CD8-positive, alpha-beta memory T cell (primary cell): ENCODE measurements around the gene TREM1. TPM values are rescaled to one million over a fixed set of nuclear protein-coding genes. Genes with fewer than 3 reads are reported as not detected.

Source experiments
- CTCF ChIA-PET: fragments of 350-600 bp; sonication (Branson Sonifier 250); formaldehyde crosslinking; loops from one replicate; lab custom pipeline; 2021; ENCODE audit warnings: antibody characterized with exemption; lab: Charles Lee
- POLR2A ChIA-PET: fragments of 350-600 bp; sonication (Branson Sonifier 250); formaldehyde crosslinking; loops from one replicate; lab custom pipeline; 2021; ENCODE audit warnings: antibody characterized with exemption; lab: Charles Lee
- DNase-seq, 5 donors: peaks; one replicate each; pipeline versions ENCODE4 v3.0.0 to v3.0.0-alpha.2; 2020 to 2022; ENCODE audit warnings: mixed read lengths in 1 of 5
- H3K27ac ChIP-seq: one replicate; pipeline ENCODE4 v1.7.0; 2013; ENCODE audit warnings: low read depth, mild to moderate bottlenecking, low read length, moderate library complexity
- H3K27me3 ChIP-seq: 2 replicates; pipeline ENCODE4 v1.7.0; 2013; ENCODE audit warnings: low read length, mild to moderate bottlenecking; ENCODE audit not compliant: insufficient read depth, poor library complexity, severe bottlenecking
- H3K36me3 ChIP-seq: 2 replicates; pipeline ENCODE4 v1.7.0; 2013; ENCODE audit warnings: mild to moderate bottlenecking, low read length, moderate library complexity; ENCODE audit not compliant: insufficient read depth
- H3K4me1 ChIP-seq: 2 replicates; pipeline ENCODE4 v1.7.0; 2013; ENCODE audit warnings: mild to moderate bottlenecking, low read length, moderate library complexity; ENCODE audit not compliant: insufficient read depth
- H3K4me3 ChIP-seq: 2 replicates; pipeline ENCODE4 v1.7.0; 2013; ENCODE audit warnings: mild to moderate bottlenecking, low read length
- H3K9me3 ChIP-seq: 2 replicates; pipeline ENCODE4 v1.7.0; 2013; ENCODE audit warnings: mild to moderate bottlenecking, low read length
- H3K27ac Mint-ChIP-seq, 8 donors: one replicate each; pipeline ENCODE4 v1.8.0; 2020 to 2021; ENCODE audit warnings: mixed read lengths in 8 of 8, mild to moderate bottlenecking in 6 of 8, inconsistent platforms in 3 of 8, moderate library complexity in 3 of 8
- H3K27me3 Mint-ChIP-seq, 2 donors: one replicate each; pipeline ENCODE4 v1.8.0; 2020 to 2021; ENCODE audit warnings: mixed read lengths in 2 of 2, mild to moderate bottlenecking in 1 of 2, moderate library complexity in 1 of 2
- H3K36me3 Mint-ChIP-seq, 3 donors: one replicate each; pipeline ENCODE4 v1.8.0; 2020 to 2021; ENCODE audit warnings: mixed read lengths in 3 of 3, inconsistent platforms in 1 of 3, mild to moderate bottlenecking in 1 of 3
- H3K4me1 Mint-ChIP-seq, 3 donors: one replicate each; pipeline ENCODE4 v1.8.0; 2020 to 2021; ENCODE audit warnings: mixed read lengths in 3 of 3, inconsistent platforms in 1 of 3, mild to moderate bottlenecking in 1 of 3
- H3K4me3 Mint-ChIP-seq, 7 donors: one replicate each; pipeline ENCODE4 v1.8.0; 2020 to 2021; ENCODE audit warnings: mixed read lengths in 7 of 7, mild to moderate bottlenecking in 6 of 7, moderate library complexity in 4 of 7, inconsistent platforms in 2 of 7
- H3K9me3 Mint-ChIP-seq, 5 donors: one replicate each; pipeline ENCODE4 v1.8.0; 2020 to 2022; ENCODE audit warnings: mixed read lengths in 5 of 5, mild to moderate bottlenecking in 3 of 5, moderate library complexity in 2 of 5, inconsistent platforms in 1 of 5
- polyA plus RNA-seq: library from polyadenylated mRNA; unstranded; fragments of 300-500 nt; fragmentation: Illumina TruSeq; gene quantifications from one replicate; pipeline ENCODE4 v1.2.3, GENCODE V29; 2021
- total RNA-seq, 2 experiments: library from RNA; stranded (reverse); gene quantifications; one replicate each; pipeline ENCODE4 v1.2.3, GENCODE V29; 2021

Gene TREM1
- total and polyA plus RNA-seq, 3 experiments from 2014 or later: not detected

DNA sequence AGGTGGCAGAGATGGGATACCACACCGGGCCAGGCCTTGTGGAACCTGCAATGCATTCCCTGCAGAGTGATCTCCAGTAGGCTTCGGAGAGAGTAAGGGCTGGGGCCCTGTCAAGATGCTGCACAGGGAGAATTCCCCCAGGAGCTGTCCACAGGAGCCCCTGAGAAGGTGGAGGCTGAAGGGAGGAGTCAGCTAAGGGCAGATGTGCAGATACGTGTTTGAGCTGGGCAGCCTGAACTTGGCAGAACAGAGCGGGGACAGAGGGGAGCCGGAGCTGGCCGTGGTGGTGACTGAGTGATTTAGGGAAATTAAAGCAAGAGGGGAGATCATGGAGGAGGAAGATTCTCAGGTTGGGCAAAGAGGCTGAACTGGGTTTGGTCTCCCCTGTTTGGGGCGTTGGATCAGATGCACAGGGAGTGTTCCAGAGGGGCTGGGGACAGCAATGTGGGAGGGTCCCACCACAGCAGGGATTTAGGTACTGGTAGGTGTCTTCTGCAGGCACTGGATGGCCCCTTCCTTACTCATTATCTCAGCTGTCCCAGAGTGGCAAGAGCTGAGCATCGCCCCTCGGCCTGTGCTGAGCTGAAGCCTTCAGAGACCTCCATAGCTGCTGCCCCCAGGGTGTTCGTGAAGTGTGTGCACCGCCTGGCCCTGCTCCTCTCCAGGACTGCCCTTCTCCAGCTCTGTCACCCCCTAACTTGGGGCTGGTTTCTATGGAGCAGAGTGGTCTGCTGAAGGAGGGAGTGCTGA is 45.1 kb upstream of the TREM1 start:
- Histone ChIP-seq H3K9me3 (no peaks in the 10 kb centered on the region), H3K27me3 (no peaks in the 10 kb centered on the region), H3K4me1 (peaks cover 43% of the 10 kb centered on the region), H3K4me3 (no peak overlapping the region), H3K36me3 (no peaks in the 10 kb centered on the region), H3K27ac (peak overlapping the region; percentile 11)
- CTCF ChIA-PET: interaction anchor here (1.5 to 6.4 kb wide), 4 partner anchors 12 to 140 kb away, joined by 3 to 36 read pairs (median 16); no protein-coding TSS in a partner anchor
- Mint-ChIP-seq H3K4me3 (peak overlapping the region; percentile 11 to 72 (median 47)), H3K36me3 (no peaks in the 10 kb centered on the region), H3K9me3 (peaks cover 0 to 1% (median 0%) of the 10 kb centered on the region in 5 donors), H3K27ac (peak overlapping the region; percentile 86 to 98 (median 96)), H3K4me1 (peaks cover 56 to 60% (median 56%) of the 10 kb centered on the region in 3 donors), H3K27me3 (peaks cover 4 to 5% of the 10 kb centered on the region in 2 donors)
- POLR2A ChIA-PET: no interaction called here
- no peak for DNase-seq

DNA sequence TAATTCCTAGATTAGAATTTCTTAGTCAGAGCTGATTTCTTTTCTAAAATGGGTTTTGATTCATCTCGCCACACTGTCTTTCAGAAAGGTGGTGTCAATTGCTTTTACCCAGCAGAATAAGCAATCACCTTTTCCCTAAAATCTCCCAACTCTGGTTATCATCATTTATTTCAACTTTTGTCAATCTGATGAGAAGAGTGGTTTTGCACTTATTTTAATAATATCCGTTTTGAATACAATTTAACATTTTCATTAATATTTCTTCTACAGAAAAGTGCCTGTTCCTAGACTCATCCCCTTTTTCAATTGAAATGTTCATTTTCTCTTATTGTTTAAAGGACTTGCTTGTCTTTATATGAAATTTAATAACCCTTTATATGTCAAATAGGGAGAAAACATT is 40.7 kb upstream of the TREM1 start:
- H3K27ac Mint-ChIP-seq: no peak overlapping the region
- no peak for DNase-seq
- Histone ChIP-seq H3K9me3 (no peaks in the 10 kb centered on the region), H3K27ac (no peak overlapping the region), H3K4me1 (peaks cover 11% of the 10 kb centered on the region), H3K4me3 (no peak overlapping the region), H3K36me3 (no peaks in the 10 kb centered on the region), H3K27me3 (peaks cover 5% of the 10 kb centered on the region)
- no peaks in the 10 kb centered on the region for H3K9me3 Mint-ChIP-seq
- ChIA-PET POLR2A (no interaction called here), CTCF (no interaction called here)
- no peaks in the 10 kb centered on the region for H3K36me3 Mint-ChIP-seq
- H3K27me3 Mint-ChIP-seq: peaks cover 11 to 24% of the 10 kb centered on the region in 2 donors
- no peak overlapping the region for H3K4me3 Mint-ChIP-seq
- peaks cover 13 to 18% (median 16%) of the 10 kb centered on the region in 3 donors for H3K4me1 Mint-ChIP-seq

DNA sequence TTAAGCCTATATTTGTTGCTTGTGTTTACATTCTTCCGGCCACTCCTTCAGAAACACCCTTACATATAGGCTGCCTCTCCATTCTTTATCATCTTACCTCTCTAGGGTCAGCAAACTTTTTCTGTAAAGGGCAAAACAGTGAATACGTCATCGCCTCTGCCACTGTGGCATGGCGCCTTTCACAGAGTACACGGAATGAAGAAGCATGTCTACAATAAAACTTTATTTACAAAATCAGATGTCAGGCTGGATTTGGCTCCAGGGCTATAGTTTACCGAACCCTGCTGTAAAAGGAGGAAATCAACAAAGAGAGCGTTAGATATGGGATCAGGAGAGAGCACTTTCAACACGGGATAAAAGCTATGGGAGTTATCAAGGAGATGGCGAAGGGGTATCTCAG is 39.6 kb upstream of the TREM1 start:
- H3K4me3 Mint-ChIP-seq: no peak overlapping the region
- Histone ChIP-seq H3K4me1 (no peaks in the 10 kb centered on the region), H3K27me3 (peaks cover 5% of the 10 kb centered on the region), H3K9me3 (no peaks in the 10 kb centered on the region), H3K36me3 (no peaks in the 10 kb centered on the region), H3K27ac (no peak overlapping the region), H3K4me3 (no peak overlapping the region)
- no peak for DNase-seq
- H3K27ac Mint-ChIP-seq: no peak overlapping the region
- H3K9me3 Mint-ChIP-seq: no peaks in the 10 kb centered on the region
- H3K4me1 Mint-ChIP-seq: peaks cover 2 to 7% (median 5%) of the 10 kb centered on the region in 3 donors
- CTCF ChIA-PET: no interaction called here
- no peaks in the 10 kb centered on the region for H3K36me3 Mint-ChIP-seq
- POLR2A ChIA-PET: no interaction called here
- H3K27me3 Mint-ChIP-seq: peaks cover 11 to 24% of the 10 kb centered on the region in 2 donors

GRCh38 chr6:41325446-41326066 is 39.1 kb upstream of the TREM1 start:
- Histone ChIP-seq H3K36me3 (no peaks in the 10 kb centered on the region), H3K27me3 (peaks cover 5% of the 10 kb centered on the region), H3K27ac (no peak overlapping the region), H3K4me3 (no peak overlapping the region), H3K9me3 (no peaks in the 10 kb centered on the region), H3K4me1 (no peaks in the 10 kb centered on the region)
- POLR2A ChIA-PET: no interaction called here
- Mint-ChIP-seq H3K36me3 (no peaks in the 10 kb centered on the region), H3K27me3 (peaks cover 11 to 24% of the 10 kb centered on the region in 2 donors), H3K27ac (no peak overlapping the region), H3K4me3 (no peak overlapping the region), H3K4me1 (peaks cover 0 to 5% (median 4%) of the 10 kb centered on the region in 3 donors), H3K9me3 (no peaks in the 10 kb centered on the region)
- no peak for DNase-seq
- CTCF ChIA-PET: no interaction called here

DNA sequence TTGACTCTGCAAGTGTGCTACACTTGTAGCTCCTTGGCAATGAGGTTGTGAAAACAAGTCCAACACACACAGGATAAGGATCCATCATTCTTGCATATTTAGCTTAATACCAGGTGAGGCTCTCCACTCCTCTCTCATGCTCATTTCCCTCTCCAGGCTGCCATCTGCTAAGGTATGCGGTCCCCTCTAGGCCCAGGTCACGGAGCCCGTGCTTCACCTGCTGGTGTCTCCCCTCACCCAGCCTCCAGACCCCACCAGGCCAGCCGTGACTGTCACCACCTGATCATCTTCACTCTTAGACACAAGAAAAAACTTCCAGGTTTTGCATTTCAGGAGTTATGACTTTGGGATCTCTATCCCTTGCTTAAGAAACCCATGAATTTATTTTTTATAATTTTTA is 34.7 kb upstream of the TREM1 start:
- Mint-ChIP-seq H3K27ac (no peak overlapping the region), H3K4me3 (no peak overlapping the region), H3K9me3 (no peaks in the 10 kb centered on the region), H3K4me1 (peaks cover 7 to 15% (median 10%) of the 10 kb centered on the region in 3 donors), H3K27me3 (peaks cover 8 to 40% of the 10 kb centered on the region in 2 donors), H3K36me3 (no peaks in the 10 kb centered on the region)
- CTCF ChIA-PET: interaction anchor here (0.8 to 4.4 kb wide), 5 partner anchors 11 to 47 kb away, joined by 3 to 36 read pairs (median 6); partner anchors contain the start of gene NCR2
- no peaks in the 10 kb centered on the region for H3K9me3 ChIP-seq
- H3K27ac ChIP-seq: no peak overlapping the region
- H3K4me3 ChIP-seq: no peak overlapping the region
- no peaks in the 10 kb centered on the region for H3K36me3 ChIP-seq
- peaks cover 12% of the 10 kb centered on the region for H3K4me1 ChIP-seq
- no peak for DNase-seq
- peaks cover 12% of the 10 kb centered on the region for H3K27me3 ChIP-seq
- POLR2A ChIA-PET: no interaction called here

- peaks cover 10% of the 10 kb centered on the region for H3K27me3 ChIP-seq
- H3K36me3 ChIP-seq: no peaks in the 10 kb centered on the region
- peak; percentile 69 to 83 (median 75) for DNase-seq
- H3K4me1 ChIP-seq: peaks cover 12% of the 10 kb centered on the region
- H3K4me3 Mint-ChIP-seq: peak overlapping the region in 6 of 7 donors; percentile 50 to 71 (median 70)
- POLR2A ChIA-PET: no interaction called here
- H3K27ac ChIP-seq: no peak overlapping the region
- H3K27me3 Mint-ChIP-seq: peaks cover 5 to 40% of the 10 kb centered on the region in 2 donors
- no peaks in the 10 kb centered on the region for H3K9me3 Mint-ChIP-seq
- peak overlapping the region; percentile 34 for H3K4me3 ChIP-seq
- H3K36me3 Mint-ChIP-seq: no peaks in the 10 kb centered on the region
- H3K27ac Mint-ChIP-seq: peak overlapping the region in 2 of 8 donors; percentile 13 to 32
- CTCF ChIA-PET: interaction anchor here (0.9 to 4.4 kb wide), 10 partner anchors 9 to 89 kb away, joined by 3 to 36 read pairs (median 4); partner anchors contain the start of gene NCR2
- peaks cover 7 to 15% (median 10%) of the 10 kb centered on the region in 3 donors for H3K4me1 Mint-ChIP-seq
- no peaks in the 10 kb centered on the region for H3K9me3 ChIP-seq
Measured at GRCh38 chr6:41318654-41319565, 32.4 kb upstream of the TREM1 start.

- Mint-ChIP-seq H3K36me3 (no peaks in the 10 kb centered on the region), H3K27ac (no peak overlapping the region), H3K27me3 (peaks cover 5 to 47% of the 10 kb centered on the region in 2 donors), H3K4me1 (peaks cover 7 to 15% (median 10%) of the 10 kb centered on the region in 3 donors), H3K9me3 (no peaks in the 10 kb centered on the region), H3K4me3 (peak overlapping the region in 2 of 7 donors; percentile 1 to 70)
- Histone ChIP-seq H3K27ac (no peak overlapping the region), H3K4me3 (no peak overlapping the region), H3K9me3 (no peaks in the 10 kb centered on the region), H3K27me3 (peaks cover 10% of the 10 kb centered on the region), H3K36me3 (no peaks in the 10 kb centered on the region), H3K4me1 (peaks cover 12% of the 10 kb centered on the region)
- no peak for DNase-seq
- ChIA-PET CTCF (interaction anchor here (0.9 to 4.4 kb wide), 6 partner anchors 8 to 89 kb away, joined by 3 to 36 read pairs (median 4); partner anchors contain the start of gene NCR2), POLR2A (no interaction called here)
Measured at GRCh38 chr6:41318261-41318653, 31.8 kb upstream of the TREM1 start.
